IPS DF 4.7 (cell line): Measurements from ENCODE around the gene NDUFA6.
A peak's percentile ranks its signal among the peaks of the same experiment; 100 is the strongest.
"Not testable (repeated sequence)": the region's sequence is repeated elsewhere in the genome, so short reads cannot be mapped to it uniquely, and the experiment has no call there.

Experiments used
- DNase-seq: peaks from one replicate; pipeline ENCODE4 v3.0.0-alpha.2; 2013; ENCODE audit warnings: low spot score; ENCODE audit errors: extremely low read depth

NDUFA6 gene

GRCh38 chr22:42090596-42091454 is at the start of gene NDUFA6:
TSS of gene NDUFA6 (minus strand) at chr22:42090772. CDS start at chr22:42090744, 28 bp downstream.
- peak; percentile 98 for DNase-seq

DNA sequence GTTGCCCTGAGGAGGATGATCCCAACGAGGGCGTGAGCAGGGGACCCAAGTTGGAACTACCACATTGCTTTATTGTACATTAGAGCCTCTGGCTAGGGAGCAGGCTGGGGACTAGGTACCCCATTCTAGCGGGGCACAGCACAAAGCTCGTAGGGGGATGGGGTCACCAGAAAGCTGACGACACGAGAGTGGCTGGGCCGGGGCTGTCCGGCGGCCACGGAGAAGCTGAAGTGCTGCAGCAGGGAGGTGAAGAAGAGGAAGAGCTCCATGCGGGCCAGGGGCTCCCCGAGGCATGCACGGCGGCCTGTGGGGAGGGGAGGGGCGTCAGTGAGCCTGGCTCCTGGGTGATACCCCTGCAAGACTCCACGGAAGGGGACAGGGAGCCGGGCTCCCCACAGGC is 49.6 kb upstream of the NDUFA6 start:
- not testable (repeated sequence) for DNase-seq

DNA sequence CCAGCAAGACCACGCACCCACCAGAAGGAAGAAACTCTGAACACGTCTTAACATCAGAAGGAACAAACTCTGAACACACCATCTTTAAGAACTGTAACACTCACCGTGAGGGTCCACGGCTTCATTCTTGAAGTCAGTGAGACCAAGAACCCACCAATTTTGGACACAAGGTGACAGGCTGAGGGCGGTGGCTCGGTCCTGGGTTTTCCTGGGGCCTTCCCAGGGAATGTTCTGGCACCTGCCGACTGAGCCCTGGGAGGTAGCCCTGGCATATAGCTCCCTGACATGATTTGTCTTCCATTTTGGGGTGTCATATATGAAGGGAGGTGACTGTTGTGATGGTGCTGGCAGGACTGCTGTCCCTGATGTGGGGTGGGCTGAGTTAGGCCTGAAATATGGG is 48.9 kb upstream of the NDUFA6 start:
- not testable (repeated sequence) for DNase-seq

- no peak for DNase-seq
Measured at GRCh38 chr22:42138972-42139371, 48.4 kb upstream of the NDUFA6 start.

DNA sequence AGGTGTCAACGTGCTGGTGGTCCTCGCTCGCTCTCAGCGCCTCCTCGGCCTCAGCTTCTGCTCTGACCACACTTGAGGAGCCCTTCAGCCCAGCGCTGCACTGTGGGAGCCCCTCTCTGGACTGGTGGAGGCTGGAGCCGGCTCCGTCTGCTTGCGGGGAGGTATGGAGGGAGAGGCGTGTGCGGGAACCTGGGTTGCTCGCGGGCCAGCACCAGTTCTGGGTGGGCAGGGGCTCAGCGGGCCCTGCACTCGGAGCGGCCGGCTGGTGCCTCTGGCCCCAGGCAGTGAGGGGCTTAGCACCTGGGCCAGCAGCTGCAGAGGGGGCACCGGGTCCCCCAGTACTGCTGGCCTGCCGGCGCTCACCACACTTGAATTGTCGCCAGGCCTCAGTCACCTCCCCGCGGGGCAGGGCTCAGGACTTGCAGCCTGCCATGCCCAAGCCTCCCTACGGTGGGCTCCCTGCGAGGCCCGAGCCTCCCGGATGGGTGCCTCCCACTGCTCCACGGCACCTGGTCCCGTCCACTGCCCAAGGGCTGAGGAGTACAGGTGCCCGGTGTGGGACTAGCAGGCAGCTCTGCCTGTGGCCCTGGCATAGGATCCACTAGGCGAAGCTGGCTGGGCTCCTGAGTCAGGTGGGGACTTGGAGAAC is 47.7 kb upstream of the NDUFA6 start:
- DNase-seq: no peak

DNA sequence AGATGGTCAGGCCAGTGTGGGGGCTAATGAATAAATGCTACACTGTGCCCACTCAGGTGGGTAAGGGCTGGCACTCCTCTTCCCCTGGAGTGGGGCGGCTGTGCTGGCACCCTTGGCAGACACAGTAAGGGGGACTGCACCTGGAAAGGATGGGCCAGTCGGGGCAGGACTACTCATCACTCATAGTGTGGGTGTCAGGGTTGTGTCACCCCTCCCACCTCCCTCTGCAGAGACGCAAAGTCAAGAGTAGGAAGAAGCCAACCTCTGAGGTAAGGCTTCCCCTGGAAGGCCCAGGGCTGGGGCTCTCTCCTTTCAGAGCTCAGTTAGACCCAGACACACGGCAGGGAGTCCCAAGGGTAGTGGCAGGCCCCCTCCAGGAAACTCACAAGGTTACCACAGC is 45.1 kb upstream of the NDUFA6 start:
- not testable (repeated sequence) for DNase-seq

DNA sequence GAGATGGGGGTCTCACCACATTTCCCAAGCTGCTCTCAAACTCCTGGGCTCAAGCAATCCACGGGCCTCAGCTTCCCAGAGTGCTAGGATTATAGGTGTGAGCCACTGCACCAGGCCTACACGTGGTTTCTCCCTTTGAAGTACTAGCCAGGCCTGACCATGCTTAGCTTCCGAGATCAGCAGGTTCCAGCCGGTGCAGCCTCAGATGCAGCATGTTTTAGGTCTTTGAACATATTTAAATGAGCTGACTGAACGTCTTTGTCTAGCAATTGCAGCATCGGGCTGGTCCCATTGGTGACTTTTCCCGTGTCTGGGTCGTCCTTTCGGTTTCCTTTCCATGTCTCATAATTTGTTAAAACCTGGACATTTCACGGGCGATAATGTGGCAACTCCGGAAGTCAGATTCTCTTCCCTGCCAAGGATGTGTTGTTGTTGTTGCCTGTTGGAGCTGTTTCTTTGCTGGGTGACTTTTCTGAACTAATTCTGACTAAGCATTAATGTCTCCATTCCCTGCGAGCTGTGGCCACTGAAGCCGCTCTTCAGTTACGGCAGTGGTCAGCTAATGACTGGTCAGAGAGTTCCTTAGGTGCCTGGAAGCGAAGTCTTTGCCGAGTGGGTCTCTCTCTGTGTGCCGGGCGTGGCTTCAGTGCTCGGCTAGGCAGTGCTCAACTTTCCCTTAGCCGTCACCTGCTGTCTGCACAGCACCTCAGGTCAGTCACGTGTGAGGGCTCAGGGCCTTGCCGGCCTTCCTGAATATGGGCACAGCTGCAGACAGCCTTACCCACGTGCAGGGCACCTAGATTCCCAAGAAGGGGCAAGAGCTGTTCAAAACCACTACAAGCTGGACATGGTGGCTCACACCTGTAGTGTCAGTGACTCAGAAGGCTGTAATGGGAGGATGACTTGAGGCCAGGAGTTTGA is 43.8 kb upstream of the NDUFA6 start:
- no peak for DNase-seq

DNA sequence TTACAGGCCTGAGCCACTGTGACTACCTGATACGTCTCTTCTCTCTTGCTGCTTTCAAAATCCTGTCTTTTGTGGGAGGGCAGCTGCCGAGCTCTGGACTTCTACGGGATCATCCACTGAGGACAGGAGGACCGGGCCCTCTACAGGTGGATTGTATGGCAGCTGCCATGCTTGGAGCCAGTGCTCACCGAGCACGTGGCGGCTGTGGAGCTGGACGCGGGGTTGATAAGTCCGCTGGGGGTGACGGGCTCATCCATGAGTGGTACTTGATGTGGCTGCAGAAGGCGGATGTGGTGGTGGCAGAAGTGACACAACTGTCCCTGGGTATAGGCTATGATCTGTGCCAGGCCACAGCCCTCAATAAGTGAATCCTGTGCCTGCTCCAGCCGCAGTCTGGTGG is 41.9 kb upstream of the NDUFA6 start:
- DNase-seq: no peak

GRCh38 chr22:42131562-42131961 is 41.0 kb upstream of the NDUFA6 start:
- no peak for DNase-seq

DNA sequence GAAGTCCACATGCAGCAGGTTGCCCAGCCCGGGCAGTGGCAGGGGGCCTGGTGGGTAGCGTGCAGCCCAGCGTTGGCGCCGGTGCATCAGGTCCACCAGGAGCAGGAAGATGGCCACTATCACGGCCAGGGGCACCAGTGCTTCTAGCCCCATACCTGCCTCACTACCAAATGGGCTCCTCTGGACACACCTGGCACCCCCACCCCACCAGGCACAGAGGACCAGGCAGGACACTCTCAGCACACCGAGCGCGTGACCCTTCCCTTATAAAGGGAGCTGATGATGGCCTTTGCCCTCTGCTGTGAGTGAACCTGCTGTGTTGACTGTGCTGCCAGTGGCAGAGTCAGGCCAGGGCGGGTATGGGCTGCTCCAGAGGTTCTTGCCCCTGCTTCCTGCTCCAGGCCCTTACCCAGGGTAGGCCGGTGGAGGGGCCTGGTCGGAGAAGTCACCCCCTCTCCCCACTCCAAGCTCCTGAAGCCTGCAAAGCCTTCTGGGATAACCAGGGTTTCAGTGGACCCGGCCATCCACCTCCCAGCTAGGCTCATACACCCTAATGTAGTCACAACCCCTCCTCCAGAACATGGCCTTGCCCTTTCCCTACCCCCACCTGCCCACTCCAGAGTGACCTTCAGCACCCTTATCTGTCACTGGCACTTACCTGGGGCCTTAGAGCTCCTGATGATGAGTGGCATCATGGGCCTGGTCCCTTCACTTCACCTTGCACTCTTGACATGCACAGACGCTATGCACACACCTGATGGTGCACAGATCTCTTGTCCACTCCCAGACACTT is 40.3 kb upstream of the NDUFA6 start, which contains the start of gene CYP2D6:
TSS of gene CYP2D6 (minus strand) at position 172 of the 793 bp plus-strand sequence. CDS start at position 153, 19 bp downstream.
- not testable (repeated sequence) for DNase-seq

- DNase-seq: not testable (repeated sequence)
Measured at GRCh38 chr22:42130182-42130581, 39.6 kb upstream of the NDUFA6 start.

GRCh38 chr22:42128776-42129694 is 38.5 kb upstream of the NDUFA6 start:
- DNase-seq: not testable (repeated sequence)

DNA sequence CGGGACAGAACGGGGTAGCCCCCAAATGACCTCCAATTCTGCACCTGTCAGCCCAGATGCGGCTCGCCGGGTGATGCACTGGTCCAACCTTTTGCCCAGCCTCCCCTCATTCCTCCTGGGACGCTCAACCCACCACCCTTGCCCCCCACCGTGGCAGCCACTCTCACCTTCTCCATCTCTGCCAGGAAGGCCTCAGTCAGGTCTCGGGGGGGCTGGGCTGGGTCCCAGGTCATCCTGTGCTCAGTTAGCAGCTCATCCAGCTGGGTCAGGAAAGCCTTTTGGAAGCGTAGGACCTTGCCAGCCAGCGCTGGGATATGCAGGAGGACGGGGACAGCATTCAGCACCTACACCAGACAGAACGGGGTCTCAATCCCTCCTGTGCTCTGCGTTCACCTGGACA is 37.4 kb upstream of the NDUFA6 start:
- not testable (repeated sequence) for DNase-seq

DNA sequence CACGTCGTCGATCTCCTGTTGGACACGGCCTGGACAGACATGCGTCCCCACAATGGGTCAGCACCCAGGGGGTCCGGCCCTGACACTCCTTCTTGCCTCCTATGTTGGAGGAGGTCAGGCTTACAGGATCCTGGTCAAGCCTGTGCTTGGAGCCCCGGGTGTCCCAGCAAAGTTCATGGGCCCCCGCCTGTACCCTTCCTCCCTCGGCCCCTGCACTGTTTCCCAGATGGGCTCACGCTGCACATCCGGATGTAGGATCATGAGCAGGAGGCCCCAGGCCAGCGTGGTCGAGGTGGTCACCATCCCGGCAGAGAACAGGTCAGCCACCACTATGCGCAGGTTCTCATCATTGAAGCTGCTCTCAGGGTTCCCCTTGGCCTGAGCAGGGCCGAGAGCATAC is 37.0 kb upstream of the NDUFA6 start:
- no peak for DNase-seq

DNA sequence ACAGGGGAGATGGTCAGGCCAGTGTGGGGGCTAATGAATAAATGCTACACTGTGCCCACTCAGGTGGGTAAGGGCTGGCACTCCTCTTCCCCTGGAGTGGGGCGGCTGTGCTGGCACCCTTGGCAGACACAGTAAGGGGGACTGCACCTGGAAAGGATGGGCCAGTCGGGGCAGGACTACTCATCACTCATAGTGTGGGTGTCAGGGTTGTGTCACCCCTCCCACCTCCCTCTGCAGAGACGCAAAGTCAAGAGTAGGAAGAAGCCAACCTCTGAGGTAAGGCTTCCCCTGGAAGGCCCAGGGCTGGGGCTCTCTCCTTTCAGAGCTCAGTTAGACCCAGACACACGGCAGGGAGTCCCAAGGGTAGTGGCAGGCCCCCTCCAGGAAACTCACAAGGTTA is 33.0 kb upstream of the NDUFA6 start:
- not testable (repeated sequence) for DNase-seq

DNA sequence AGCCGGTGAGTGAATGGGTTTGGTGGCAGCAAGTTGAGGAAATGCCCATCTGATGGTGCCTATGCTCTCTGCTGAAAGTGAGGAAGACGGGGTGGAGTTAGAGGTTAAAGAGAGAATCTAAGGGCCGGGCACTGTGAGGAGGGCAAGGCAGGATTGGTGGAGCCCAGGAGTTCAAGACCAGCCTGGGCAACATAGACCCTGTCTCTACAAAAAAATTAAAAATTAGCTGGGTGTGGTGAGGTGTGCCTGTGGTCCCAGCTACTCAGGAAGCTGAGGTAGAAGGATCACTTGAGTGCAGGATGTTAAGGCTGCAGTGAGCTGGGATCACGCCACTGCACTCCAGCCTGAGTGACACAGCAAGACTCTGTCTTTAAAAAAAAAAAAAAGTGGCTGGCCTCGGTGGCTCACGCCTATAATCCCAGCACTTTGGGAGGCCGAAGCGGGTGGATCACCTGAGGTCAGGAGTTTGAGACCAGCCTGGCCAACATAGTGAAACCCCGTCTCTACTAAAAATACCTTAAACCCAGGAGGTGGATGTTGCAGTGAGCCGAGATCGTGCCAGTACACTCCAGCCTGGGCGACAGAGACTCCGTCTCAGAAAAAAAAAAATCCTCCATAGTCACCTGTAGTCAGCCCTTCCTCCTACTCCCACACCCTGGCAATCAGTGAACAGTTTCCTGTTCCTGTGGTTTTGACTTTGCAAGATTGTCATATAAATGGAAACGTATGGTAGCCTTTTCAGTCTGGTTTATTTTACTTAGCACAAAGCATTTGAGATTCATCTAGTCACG is 29.9 kb upstream of the NDUFA6 start:
- DNase-seq: not testable (repeated sequence)

DNA sequence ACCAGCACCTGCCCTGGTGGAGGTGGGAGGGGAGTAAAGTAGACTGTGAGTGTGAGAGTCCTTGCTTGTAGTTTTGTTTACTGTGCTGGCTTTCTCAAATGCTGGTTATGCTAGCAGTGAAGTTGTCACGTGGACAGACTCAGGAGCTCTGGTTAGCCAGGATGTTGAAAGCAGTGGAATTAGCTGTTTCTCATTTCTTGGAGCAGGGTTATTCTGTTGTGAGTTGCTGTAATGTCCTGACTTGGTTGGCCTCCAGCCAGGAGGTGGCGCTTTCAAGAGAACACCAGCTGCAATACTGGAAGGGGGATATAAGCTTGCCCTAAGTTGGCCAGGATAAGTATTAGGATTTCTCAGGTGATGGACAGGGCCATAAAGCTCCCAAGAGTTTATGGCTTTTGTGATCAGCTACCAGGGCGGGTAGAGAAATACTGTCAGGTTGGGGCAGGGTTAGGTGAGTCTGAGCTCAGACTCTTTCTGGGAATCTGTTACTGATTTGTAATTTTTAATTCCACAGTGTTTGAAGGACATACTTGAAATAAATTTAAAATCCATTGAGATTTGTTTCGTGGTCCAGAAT is 26.4 kb upstream of the NDUFA6 start:
- DNase-seq: no peak

GRCh38 chr22:42115420-42115830 is 24.9 kb upstream of the NDUFA6 start:
- not testable (repeated sequence) for DNase-seq
